K562 (cell line): ENCODE measurements around the gene TENM3. TPM values are rescaled to one million over a fixed set of nuclear protein-coding genes. Genes with fewer than 3 reads are reported as not detected.

ENCODE experiments used
- CC2D1A ChIP-seq: fragments of 450-650 bp; IDR thresholded peaks from 2 replicates; pipeline ENCODE4 v1.6.1; 2017; ENCODE audit warnings: mild to moderate bottlenecking
- GABPB1 ChIP-seq: sonication (generic); formaldehyde crosslinking; IDR thresholded peaks from 2 replicates; pipeline ENCODE4 v1.8.0; 2022; ENCODE audit warnings: mild to moderate bottlenecking, missing genetic modification reagents
- MYC ChIP-seq, 2 experiments: fragments of 250-450 bp in 1 of 2; sonication (Bioruptor Pico) in 1 of 2; IDR thresholded peaks; 2 replicates each; pipeline versions ENCODE4 v1.5.1 to v1.6.1; 2012 to 2021; ENCODE audit warnings: low read depth in 2 of 2, borderline replicate concordance in 1 of 2, improper control_type of control experiment in 1 of 2, low read length in 1 of 2, mild to moderate bottlenecking in 1 of 2, moderate library complexity in 1 of 2
- NCOA6 ChIP-seq: fragments of 450-650 bp; IDR thresholded peaks from 2 replicates; pipeline ENCODE4 v1.6.1; 2017; ENCODE audit warnings: mild to moderate bottlenecking
- RAD21 ChIP-seq, 2 experiments: fragments of 250-450 bp in 1 of 2; fragments of 450-650 bp in 1 of 2; sonication (Bioruptor Pico) in 1 of 2; formaldehyde crosslinking in 1 of 2; IDR thresholded peaks in 1 of 2; conservative IDR thresholded peaks in 1 of 2; 2 replicates each; pipeline versions ENCODE4 v1.4.0 to v1.8.0; 2020 to 2022; ENCODE audit warnings: mild to moderate bottlenecking in 2 of 2, moderate library complexity in 1 of 2
- RB1 ChIP-seq: fragments of 450-650 bp; IDR thresholded peaks from 2 replicates; pipeline ENCODE4 v1.6.1; 2017; ENCODE audit warnings: low read depth, mild to moderate bottlenecking
- SMC3 ChIP-seq: conservative IDR thresholded peaks from 2 replicates; pipeline ENCODE4 v1.6.1; 2011; ENCODE audit warnings: low read depth, low read length, improper control_type of control experiment; ENCODE audit not compliant: insufficient read depth
- STAG1 ChIP-seq: sonication (generic); formaldehyde crosslinking; IDR thresholded peaks from 2 replicates; pipeline ENCODE4 v1.5.0; 2020; ENCODE audit warnings: missing genetic modification reagents, borderline replicate concordance
- U2AF2 ChIP-seq: fragments of 200-400 bp; formaldehyde crosslinking; optimal IDR thresholded peaks from 2 replicates; pipeline ENCODE3; 2017; ENCODE audit warnings: low read depth, mild to moderate bottlenecking, low read length
- YY1 ChIP-seq, 3 experiments: IDR thresholded peaks; 2 replicates each; pipeline ENCODE4 v1.6.1; 2011; ENCODE audit warnings: low read length in 2 of 3, mild to moderate bottlenecking in 2 of 3, moderate library complexity in 2 of 3, borderline replicate concordance in 1 of 3, control low read depth in 1 of 3, low read depth in 1 of 3; ENCODE audit not compliant: insufficient read depth in 3 of 3, insufficient replicate concordance in 2 of 3, control insufficient read depth in 1 of 3, insufficient read length in 1 of 3; ENCODE audit errors: extremely low read depth in 1 of 3
- ZBTB7A ChIP-seq: IDR thresholded peaks from 2 replicates; pipeline ENCODE4 v1.6.1; 2011; ENCODE audit warnings: low read depth, mild to moderate bottlenecking, low read length, moderate library complexity, borderline replicate concordance; ENCODE audit not compliant: control insufficient read depth
- ZNF431 ChIP-seq: sonication (generic); formaldehyde crosslinking; IDR thresholded peaks from 2 replicates; pipeline ENCODE4 v1.8.0; 2022; ENCODE audit warnings: mild to moderate bottlenecking, missing genetic modification reagents
- polyA plus RNA-seq, 8 experiments: library from polyadenylated mRNA; depleted of rRNA in 4 of 8; stranded (reverse) in 5 of 8; unstranded in 3 of 8; fragments of >200 nt; fragmentation: Nextera tagmentation in 2 of 8; fragmentation: Illumina TruSeq in 1 of 8; extraction: Ambion mirVana in 2 of 8; extraction: Trizol in 1 of 8; gene quantifications; 2 replicates each; pipeline versions ENCODE4 v1.2.1 to v1.2.3, GENCODE V29; 2011 to 2014; ENCODE audit warnings: inconsistent platforms in 1 of 8, missing spikeins in 1 of 8
- total RNA-seq, 7 experiments: library from RNA; depleted of rRNA in 6 of 7; stranded (reverse); fragments of >200 nt in 6 of 7; fragmentation: Illumina TruSeq in 2 of 7; extraction: Trizol in 2 of 7; gene quantifications; 2 replicates each; pipeline versions ENCODE4 v1.2.1 to v1.2.3, GENCODE V29; 2011 to 2021; ENCODE audit warnings: low replicate concordance in 1 of 7
- TF ChIP-seq, protein P1 (sequence below), 2 experiments: fragments of 450-650 bp; formaldehyde crosslinking in 1 of 2; IDR thresholded peaks; 2 replicates each; pipeline versions ENCODE4 v1.4.0 to v1.6.1; 2014 to 2020; ENCODE audit warnings: mild to moderate bottlenecking in 2 of 2, borderline replicate concordance in 1 of 2, low read depth in 1 of 2
- TF ChIP-seq, protein P2 (sequence below): fragments of 450-650 bp; formaldehyde crosslinking; IDR thresholded peaks from 2 replicates; pipeline ENCODE4 v1.4.0; 2020; ENCODE audit warnings: mild to moderate bottlenecking, moderate library complexity

The TENM3 gene
- total and polyA plus RNA-seq, 9 of the 15 experiments (the other 6 are each of a cell fraction or from before 2014, with no cell fraction given): 0.01 to 0.02 TPM; not detected in 7

DNA sequence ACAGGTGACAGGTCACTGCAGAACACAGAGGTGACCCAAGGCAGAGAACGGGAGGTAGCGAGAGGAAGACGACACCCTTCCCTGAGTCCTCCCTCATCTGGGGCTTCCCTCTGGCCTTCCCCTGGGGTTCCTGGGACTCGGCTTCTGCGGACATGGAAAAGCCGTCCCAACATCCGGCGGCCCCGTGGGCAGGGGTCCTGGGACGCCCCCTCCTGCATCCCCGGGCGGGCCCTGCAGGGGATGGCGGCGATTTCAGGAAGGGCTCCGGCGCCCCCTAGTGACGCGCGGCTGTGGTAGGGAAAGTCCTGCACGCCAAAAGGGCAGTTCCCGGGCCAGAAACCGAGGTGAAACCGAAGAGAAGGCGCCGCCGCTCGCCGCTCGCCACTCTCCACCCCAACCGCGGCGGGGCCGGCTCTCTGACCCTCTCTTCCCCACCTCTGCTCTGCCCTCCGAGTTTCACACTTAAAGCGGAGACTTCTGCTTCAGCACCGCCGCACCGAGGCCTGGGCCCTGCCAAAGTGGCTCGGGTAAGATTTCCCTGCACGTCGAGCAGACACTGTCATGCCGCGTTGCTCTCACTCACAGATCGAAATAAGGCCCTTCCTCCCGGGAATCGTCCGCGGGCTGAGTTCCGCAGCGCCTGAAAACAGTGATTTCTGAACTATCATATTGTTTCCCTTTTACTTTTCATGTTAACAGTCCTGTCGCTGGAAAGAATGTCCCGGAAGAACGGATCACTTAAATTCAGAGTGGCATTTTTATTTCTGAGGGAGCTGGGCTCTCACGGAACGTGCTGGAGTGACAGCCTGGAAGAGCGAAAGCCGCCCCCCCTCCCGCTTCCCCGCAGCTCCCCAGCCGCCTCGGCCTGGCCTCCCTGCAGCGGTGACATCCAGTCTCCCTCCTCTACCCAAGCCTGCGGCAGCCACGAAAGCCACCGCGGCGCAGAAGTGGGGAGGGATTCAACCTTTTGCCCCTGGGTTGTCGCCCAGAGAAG lies 563.4 kb downstream of the TENM3 start (continued):
- TF ChIP-seq, protein P1, sequence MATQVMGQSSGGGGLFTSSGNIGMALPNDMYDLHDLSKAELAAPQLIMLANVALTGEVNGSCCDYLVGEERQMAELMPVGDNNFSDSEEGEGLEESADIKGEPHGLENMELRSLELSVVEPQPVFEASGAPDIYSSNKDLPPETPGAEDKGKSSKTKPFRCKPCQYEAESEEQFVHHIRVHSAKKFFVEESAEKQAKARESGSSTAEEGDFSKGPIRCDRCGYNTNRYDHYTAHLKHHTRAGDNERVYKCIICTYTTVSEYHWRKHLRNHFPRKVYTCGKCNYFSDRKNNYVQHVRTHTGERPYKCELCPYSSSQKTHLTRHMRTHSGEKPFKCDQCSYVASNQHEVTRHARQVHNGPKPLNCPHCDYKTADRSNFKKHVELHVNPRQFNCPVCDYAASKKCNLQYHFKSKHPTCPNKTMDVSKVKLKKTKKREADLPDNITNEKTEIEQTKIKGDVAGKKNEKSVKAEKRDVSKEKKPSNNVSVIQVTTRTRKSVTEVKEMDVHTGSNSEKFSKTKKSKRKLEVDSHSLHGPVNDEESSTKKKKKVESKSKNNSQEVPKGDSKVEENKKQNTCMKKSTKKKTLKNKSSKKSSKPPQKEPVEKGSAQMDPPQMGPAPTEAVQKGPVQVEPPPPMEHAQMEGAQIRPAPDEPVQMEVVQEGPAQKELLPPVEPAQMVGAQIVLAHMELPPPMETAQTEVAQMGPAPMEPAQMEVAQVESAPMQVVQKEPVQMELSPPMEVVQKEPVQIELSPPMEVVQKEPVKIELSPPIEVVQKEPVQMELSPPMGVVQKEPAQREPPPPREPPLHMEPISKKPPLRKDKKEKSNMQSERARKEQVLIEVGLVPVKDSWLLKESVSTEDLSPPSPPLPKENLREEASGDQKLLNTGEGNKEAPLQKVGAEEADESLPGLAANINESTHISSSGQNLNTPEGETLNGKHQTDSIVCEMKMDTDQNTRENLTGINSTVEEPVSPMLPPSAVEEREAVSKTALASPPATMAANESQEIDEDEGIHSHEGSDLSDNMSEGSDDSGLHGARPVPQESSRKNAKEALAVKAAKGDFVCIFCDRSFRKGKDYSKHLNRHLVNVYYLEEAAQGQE (IDR thresholded peaks at IDR 0.05; ENCODE audit: borderline replicate concordance): peak; percentile 64; the same call in 1 of the 2 replicates
- TF ChIP-seq, protein P1 (CRISPR knock-in tag; IDR thresholded peaks at IDR 0.05; ENCODE audit: low read depth): no peak
- TF ChIP-seq SMC3: peak; percentile 68
- TF ChIP-seq MYC (IDR thresholded peaks at IDR 0.05; ENCODE audit: low read depth, low read length): 0 out of 2 replicates have a peak, but pooled peaks have one; percentile 25
- TF ChIP-seq MYC (CRISPR knock-in tag; IDR thresholded peaks at IDR 0.05; ENCODE audit: borderline replicate concordance, low read depth): no peak
- peak; percentile 66 for TF ChIP-seq RB1
- TF ChIP-seq STAG1 (CRISPR knock-in tag): peak; percentile 77; the same call in 1 of the 2 replicates
- 0 out of 2 replicates have a peak, but pooled peaks have one; percentile 62 for TF ChIP-seq CC2D1A
- TF ChIP-seq NCOA6: peak; percentile 84
- peak in 2 of 3 experiments; percentile 14 to 29 for TF ChIP-seq YY1 (IDR thresholded peaks at IDR 0.05; ENCODE audit: borderline replicate concordance in 1 of 3, control insufficient read depth in 1 of 3, extremely low read depth in 1 of 3, insufficient read depth in 3 of 3, insufficient read length in 1 of 3, insufficient replicate concordance in 2 of 3, low read depth in 1 of 3, low read length in 2 of 3)
- peak; percentile 24; the same call in 1 of the 2 replicates for TF ChIP-seq GABPB1 (CRISPR knock-in tag)
- TF ChIP-seq U2AF2: no peak
- TF ChIP-seq ZBTB7A: peak; percentile 98
- TF ChIP-seq RAD21 (CRISPR knock-in tag; conservative IDR thresholded peaks at IDR 0.05 in 1 of 2, IDR thresholded peaks at IDR 0.05 in 1 of 2): peak; percentile 56 to 79
- no peak for TF ChIP-seq ZNF431 (CRISPR knock-in tag)
- TF ChIP-seq, protein P2, sequence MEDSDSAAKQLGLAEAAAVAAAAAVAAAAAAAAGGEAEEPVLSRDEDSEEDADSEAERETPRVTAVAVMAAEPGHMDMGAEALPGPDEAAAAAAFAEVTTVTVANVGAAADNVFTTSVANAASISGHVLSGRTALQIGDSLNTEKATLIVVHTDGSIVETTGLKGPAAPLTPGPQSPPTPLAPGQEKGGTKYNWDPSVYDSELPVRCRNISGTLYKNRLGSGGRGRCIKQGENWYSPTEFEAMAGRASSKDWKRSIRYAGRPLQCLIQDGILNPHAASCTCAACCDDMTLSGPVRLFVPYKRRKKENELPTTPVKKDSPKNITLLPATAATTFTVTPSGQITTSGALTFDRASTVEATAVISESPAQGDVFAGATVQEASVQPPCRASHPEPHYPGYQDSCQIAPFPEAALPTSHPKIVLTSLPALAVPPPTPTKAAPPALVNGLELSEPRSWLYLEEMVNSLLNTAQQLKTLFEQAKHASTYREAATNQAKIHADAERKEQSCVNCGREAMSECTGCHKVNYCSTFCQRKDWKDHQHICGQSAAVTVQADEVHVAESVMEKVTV (CRISPR knock-in tag): peak; percentile 57
